ENCODE data around the gene SEMA3D.

The SEMA3D gene

GRCh38 chr7:85205754-85206153, 18.9 kb upstream of the SEMA3D start:
- no peak for DNase-seq (ENCODE audit: low spot score)
- TF ChIP-seq CTCF (IDR thresholded peaks at IDR 0.05; ENCODE audit: extremely low read depth, missing control alignments) = no peak

- DNase-seq (ENCODE audit: low spot score) = no peak
- TF ChIP-seq CTCF (IDR thresholded peaks at IDR 0.05; ENCODE audit: extremely low read depth, missing control alignments) = no peak
Measured at GRCh38 chr7:85204496-85204895, 17.6 kb upstream of the SEMA3D start.

GRCh38 chr7:85204061-85204460, 17.2 kb upstream of the SEMA3D start:
- no peak for TF ChIP-seq CTCF (IDR thresholded peaks at IDR 0.05; ENCODE audit: extremely low read depth, missing control alignments)
- no peak for DNase-seq (ENCODE audit: low spot score)

GRCh38 chr7:85201209-85201608, 14.4 kb upstream of the SEMA3D start:
- TF ChIP-seq CTCF (IDR thresholded peaks at IDR 0.05; ENCODE audit: extremely low read depth, missing control alignments) = no peak
- no peak for DNase-seq (ENCODE audit: low spot score)

GRCh38 chr7:85196696-85197095, 9.8 kb upstream of the SEMA3D start:
- DNase-seq (ENCODE audit: low spot score) = no peak
- no peak for TF ChIP-seq CTCF (IDR thresholded peaks at IDR 0.05; ENCODE audit: extremely low read depth, missing control alignments)

- TF ChIP-seq CTCF (IDR thresholded peaks at IDR 0.05; ENCODE audit: extremely low read depth, missing control alignments) = no peak
- no peak for DNase-seq (ENCODE audit: low spot score)
Measured at GRCh38 chr7:85191383-85191782, 4.5 kb upstream of the SEMA3D start.

- TF ChIP-seq CTCF (IDR thresholded peaks at IDR 0.05; ENCODE audit: extremely low read depth, missing control alignments) = no peak
- DNase-seq (ENCODE audit: low spot score) = no peak
Measured at GRCh38 chr7:85186083-85186520, 754 bp downstream of the SEMA3D start.
